Limb (tissue), 2 donors: ENCODE measurements around the gene SEMA3C.

Experiments
- DNase-seq, 2 donors: peaks; one replicate each; pipeline ENCODE4 v3.0.0-alpha.2; 2016; ENCODE audit errors: extremely low spot score in 2 of 2

SEMA3C gene

DNA sequence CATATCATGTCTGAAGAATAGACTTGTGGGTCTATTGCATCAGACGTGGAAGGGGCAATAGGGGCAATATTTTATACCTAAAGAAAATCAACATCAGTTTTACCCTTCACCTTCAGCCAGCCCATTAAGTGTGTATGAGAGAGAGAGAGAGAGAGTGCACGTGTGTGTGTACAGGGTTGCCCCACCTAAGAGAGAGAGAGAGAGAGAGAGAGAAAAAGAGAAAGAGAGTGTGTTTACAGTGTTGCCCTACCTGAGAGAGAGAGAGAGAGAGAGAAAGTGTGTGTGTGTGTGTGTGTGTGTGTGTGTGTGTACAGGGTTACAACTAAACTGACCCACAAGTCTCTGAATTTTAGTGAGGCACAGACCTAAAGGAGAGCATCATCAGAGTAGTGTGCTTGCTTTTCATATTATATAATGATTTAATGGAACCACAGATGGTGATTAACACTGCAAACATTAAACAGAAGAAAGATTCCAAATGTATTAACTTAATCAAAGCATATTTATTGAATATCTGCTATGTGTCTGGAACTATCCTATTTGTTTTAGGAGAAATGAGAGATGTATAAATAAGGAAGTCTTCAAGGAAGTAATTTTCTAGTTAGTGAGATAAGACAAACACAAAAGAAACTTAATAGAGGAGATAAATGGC is 213.6 kb downstream of the SEMA3C start:
- DNase-seq: no peak

DNA sequence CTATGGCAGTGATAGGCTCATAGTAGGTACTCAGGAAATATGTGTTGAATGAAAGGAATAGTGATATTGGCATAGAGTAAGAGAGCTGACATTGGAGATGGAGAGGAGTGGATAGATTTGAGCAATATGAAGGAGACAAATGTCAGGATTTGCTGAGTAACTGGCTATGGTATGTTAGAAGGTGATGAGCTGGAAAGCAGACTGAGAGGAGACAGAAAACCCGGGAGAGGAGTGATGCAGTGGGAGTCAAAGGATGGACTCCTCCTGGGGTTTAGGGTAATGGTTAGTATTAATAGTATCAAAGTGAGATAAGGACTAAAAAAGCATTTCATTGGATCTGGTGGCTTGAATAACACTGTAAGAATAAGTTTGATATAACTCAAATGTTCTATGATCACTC is 215.6 kb downstream of the SEMA3C start:
- no peak for DNase-seq

DNA sequence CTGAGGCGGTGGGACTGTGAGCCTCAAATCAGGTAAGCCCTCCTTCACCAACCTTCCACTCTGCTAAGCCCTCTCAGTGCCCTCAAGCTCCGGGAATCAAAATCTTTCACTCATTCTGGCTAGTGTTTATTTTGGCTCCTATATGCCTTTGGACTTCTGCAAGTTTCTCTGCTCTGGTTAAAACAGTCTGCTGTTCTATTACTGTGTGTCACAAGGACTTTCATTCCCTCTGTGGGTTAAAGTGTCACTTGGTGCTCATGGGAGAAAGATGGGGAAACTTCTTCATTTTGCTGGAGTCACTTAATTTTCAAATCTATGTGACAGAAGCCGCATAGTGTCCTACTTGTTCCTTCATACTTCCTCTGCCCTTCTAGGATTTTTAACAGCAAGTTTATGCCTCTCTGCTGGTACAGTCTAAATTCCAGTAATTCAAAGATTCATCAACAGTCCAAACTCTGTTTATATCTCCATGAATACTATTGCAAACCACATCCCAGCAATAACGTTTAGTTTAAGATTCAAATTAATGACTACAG is 219.1 kb downstream of the SEMA3C start:
- no peak for DNase-seq

DNA sequence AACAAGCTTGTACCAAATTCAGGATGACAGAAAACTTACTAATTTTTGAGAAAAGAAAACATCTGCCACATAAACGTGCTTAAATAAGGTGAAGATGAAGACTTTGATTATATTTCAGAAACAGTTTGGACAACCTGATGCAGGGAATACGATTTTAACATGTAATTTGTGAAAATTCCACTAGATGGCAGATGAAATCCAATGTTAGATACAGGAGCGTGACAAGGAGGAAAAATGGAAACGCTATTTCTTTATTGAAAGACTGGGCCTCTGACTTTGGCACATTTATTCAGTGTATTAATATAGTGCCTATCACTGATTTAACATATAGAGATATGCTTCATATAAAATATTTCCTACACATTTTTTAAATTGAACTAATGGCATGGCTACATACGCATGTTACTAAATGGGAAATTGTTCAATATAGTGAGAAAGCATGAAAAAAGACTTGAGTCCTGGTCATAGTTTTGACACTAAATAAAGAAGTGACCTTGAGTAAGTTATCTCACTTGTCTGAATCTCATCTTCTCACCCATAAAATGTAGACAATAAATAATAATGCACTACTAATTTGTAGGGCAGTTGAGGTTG is 219.7 kb downstream of the SEMA3C start:
- DNase-seq: peak in 1 of 2 donors; percentile 82
